ENCODE measurements around the gene HS3ST6. TPM values are rescaled to one million over a fixed set of nuclear protein-coding genes. Genes with fewer than 3 reads are reported as not detected.

Gene HS3ST6
- total RNA-seq, 1 experiment from 2014 or later = not detected

- ChIA-PET POLR2A (interaction anchor here (1.1 kb wide), 1 partner anchor 9 kb away, joined by 3 read pairs; no protein-coding TSS in a partner anchor), CTCF (no interaction called here), RAD21 (ENCODE audit: low non-redundant PET in 1 of 2, low total read pairs in 2 of 2, uncharacterized antibody in 2 of 2, unreplicated experiment in 2 of 2) (no interaction called here)
- no peak overlapping the region for H3K4me3 ChIP-seq (replicated peaks in 1 of 2; ENCODE audit: low read depth in 1 of 2, low read length in 2 of 2)
- TF ChIP-seq YY1 (IDR thresholded peaks at IDR 0.05; ENCODE audit: extremely low read depth, insufficient replicate concordance, low read depth, low read length) (no peak), FOSL1 (IDR thresholded peaks at IDR 0.05; ENCODE audit: low read depth) (no peak), ELF1 (IDR thresholded peaks at IDR 0.05; ENCODE audit: borderline replicate concordance, low read depth) (no peak), SIN3A (IDR thresholded peaks at IDR 0.05; ENCODE audit: low read depth) (no peak), JUND (IDR thresholded peaks at IDR 0.05) (no peak), ATF3 (IDR thresholded peaks at IDR 0.05) (no peak), EZH2phosphoT487 (IDR thresholded peaks at IDR 0.05; ENCODE audit: borderline replicate concordance) (no peak), ZNF274 (IDR thresholded peaks at IDR 0.05; ENCODE audit: low read depth, low read length) (no peak), ZBTB33 (IDR thresholded peaks at IDR 0.05; ENCODE audit: extremely low read depth, insufficient replicate concordance, low read length) (no peak), MAX (IDR thresholded peaks at IDR 0.05) (no peak), SRF (IDR thresholded peaks at IDR 0.05; ENCODE audit: low read depth) (no peak), EGR1 (IDR thresholded peaks at IDR 0.05; ENCODE audit: low read depth) (no peak), POLR2A (IDR thresholded peaks at IDR 0.05; ENCODE audit: borderline replicate concordance, extremely low read depth, insufficient read depth, insufficient read length) (no peak), CTCF (IDR thresholded peaks at IDR 0.05 in 2 of 3, conservative IDR thresholded peaks at IDR 0.05 in 1 of 3; ENCODE audit: borderline replicate concordance in 1 of 3, insufficient read depth in 1 of 3, low read depth in 2 of 3, low read length in 2 of 3) (no peak), EZH2 (IDR thresholded peaks at IDR 0.05) (no peak), ZFX (IDR thresholded peaks at IDR 0.05) (no peak), SP1 (IDR thresholded peaks at IDR 0.05; ENCODE audit: low read depth) (no peak), POLR2AphosphoS5 (IDR thresholded peaks at IDR 0.05; ENCODE audit: low read depth, low read length) (no peak), CBX3 (IDR thresholded peaks at IDR 0.05; ENCODE audit: low read depth) (no peak), TCF7L2 (IDR thresholded peaks at IDR 0.05; ENCODE audit: borderline replicate concordance, extremely low read depth, insufficient read depth, insufficient read length) (no peak)
- no peaks in the 10 kb centered on the region for H3K9me2 ChIP-seq (ENCODE audit: insufficient read depth)
- no peaks in the 10 kb centered on the region for H3K36me3 ChIP-seq (ENCODE audit: control insufficient read depth in 1 of 2, insufficient read depth in 2 of 2, low read length in 2 of 2)
- no peaks in the 10 kb centered on the region for H3K79me2 ChIP-seq (ENCODE audit: insufficient read depth, low read length)
- no peak overlapping the region for H3K9ac ChIP-seq (ENCODE audit: low read length)
- no peaks in the 10 kb centered on the region for H4K20me1 ChIP-seq (ENCODE audit: insufficient read depth)
- H3K27me3 ChIP-seq (ENCODE audit: insufficient read depth, low read length) = no peaks in the 10 kb centered on the region
- DNase-seq (ENCODE audit: low read depth, low spot score) (no peak), ATAC-seq (no peak)
- peaks cover 17 to 19% of the 10 kb centered on the region in 2 experiments for H3K4me1 ChIP-seq (ENCODE audit: control insufficient read depth in 1 of 2, insufficient read depth in 2 of 2, low read length in 2 of 2)
- BruUV-seq (replicated peaks) = no TSS peak
- no peaks in the 10 kb centered on the region for H3K9me3 ChIP-seq (ENCODE audit: control insufficient read depth in 1 of 2, insufficient read depth in 1 of 2, low read depth in 1 of 2, low read length in 2 of 2)
- H3K27ac ChIP-seq (ENCODE audit: low read depth, low read length) = no peak overlapping the region
- no peak overlapping the region for H3K4me2 ChIP-seq (ENCODE audit: low read length)
- no peak overlapping the region for H2AFZ ChIP-seq (ENCODE audit: low read depth, low read length, poor library complexity, severe bottlenecking)
- intact Hi-C loops (cut with micrococcal nuclease) = no loop called here
Measured at GRCh38 chr16:1912215-1912543, 6.0 kb downstream of the HS3ST6 start.
